H1 (cell line): ENCODE measurements around the gene SGCE. TPM values are rescaled to one million over a fixed set of nuclear protein-coding genes. Genes with fewer than 3 reads are reported as not detected.

Source experiments
- CTCF ChIA-PET: fragments of 300-600 bp; sonication (Branson Sonifier 250); formaldehyde crosslinking; loops from one replicate; lab custom pipeline; 2021; ENCODE audit not compliant: partially characterized antibody; lab: Charles Lee
- POLR2A ChIA-PET: fragments of 300-600 bp; sonication (Branson Sonifier 250); formaldehyde crosslinking; loops from one replicate; lab custom pipeline; 2021; ENCODE audit warnings: inconsistent platforms; ENCODE audit not compliant: partially characterized antibody; lab: Charles Lee
- DNase-seq, 2 experiments: peaks; one replicate each; pipeline versions ENCODE4 v3.0.0 to v3.0.0-alpha.2; 2010 to 2022; ENCODE audit warnings: low spot score in 2 of 2, low read depth in 1 of 2, mixed read lengths in 1 of 2
- FAIRE-seq: peaks from 2 replicates; lab custom pipeline; 2011; peaks lifted over from hg19 to GRCh38; lab: Jason Lieb, UNC
- H2AFZ ChIP-seq: 2 replicates; pipeline ENCODE4 v1.8.1; 2012; ENCODE audit warnings: low read length, inconsistent platforms
- H2AK5ac ChIP-seq: 2 replicates; pipeline ENCODE4 v1.6.1; 2013; ENCODE audit warnings: low read depth, low read length
- H2BK120ac ChIP-seq: replicated peaks from 2 replicates; pipeline ENCODE3; 2013; ENCODE audit warnings: low read depth, low read length, inconsistent platforms
- H2BK12ac ChIP-seq: 2 replicates; pipeline ENCODE4 v1.6.1; 2013; ENCODE audit warnings: low read depth, low read length
- H2BK15ac ChIP-seq: 2 replicates; pipeline ENCODE4 v1.6.1; 2013; ENCODE audit warnings: low read length
- H2BK20ac ChIP-seq: 2 replicates; pipeline ENCODE4 v1.6.1; 2013; ENCODE audit warnings: low read length
- H2BK5ac ChIP-seq: 2 replicates; pipeline ENCODE4 v1.6.1; 2013; ENCODE audit warnings: low read depth, low read length
- H3K14ac ChIP-seq: 2 replicates; pipeline ENCODE4 v1.6.1; 2013; ENCODE audit warnings: inconsistent platforms; ENCODE audit not compliant: insufficient read length
- H3K18ac ChIP-seq: 2 replicates; pipeline ENCODE4 v1.6.1; 2013; ENCODE audit warnings: low read length; ENCODE audit errors: extremely low read depth
- H3K23ac ChIP-seq: 2 replicates; pipeline ENCODE4 v1.6.1; 2013; ENCODE audit warnings: inconsistent platforms; ENCODE audit not compliant: insufficient read length
- H3K23me2 ChIP-seq: 2 replicates; pipeline ENCODE4 v1.6.1; 2013; ENCODE audit warnings: low read depth, low read length
- H3K27ac ChIP-seq: 2 replicates; pipeline ENCODE4 v1.6.1; 2011; ENCODE audit warnings: low read depth, low read length, inconsistent platforms
- H3K27me3 ChIP-seq, 4 experiments: replicated peaks in 1 of 4; 1 replicate in 1 of 4; 2 replicates in 3 of 4; pipeline versions ENCODE4 v1.6.1 to v1.8.1; 2011 to 2013; ENCODE audit warnings: low read length in 3 of 4, mild to moderate bottlenecking in 3 of 4, inconsistent platforms in 2 of 4, mixed read lengths in 2 of 4, moderate library complexity in 1 of 4; ENCODE audit not compliant: control insufficient read depth in 3 of 4, insufficient read depth in 3 of 4; ENCODE audit errors: extremely low read depth in 1 of 4
- H3K36me3 ChIP-seq, 4 experiments: 2 replicates each; pipeline versions ENCODE4 v1.6.1 to v1.8.1; 2011 to 2013; ENCODE audit warnings: mild to moderate bottlenecking in 4 of 4, low read length in 3 of 4, moderate library complexity in 2 of 4, control low read depth in 1 of 4, inconsistent platforms in 1 of 4; ENCODE audit not compliant: insufficient read depth in 4 of 4, control insufficient read depth in 2 of 4
- H3K4ac ChIP-seq: replicated peaks from 2 replicates; pipeline ENCODE3; 2013; ENCODE audit warnings: low read length, low read depth, mixed read lengths, inconsistent platforms; ENCODE audit not compliant: insufficient read length
- H3K4me1 ChIP-seq, 4 experiments: replicated peaks in 1 of 4; 1 replicate in 1 of 4; 2 replicates in 3 of 4; pipeline versions ENCODE4 v1.6.1 to v1.8.1; 2011 to 2013; ENCODE audit warnings: low read length in 3 of 4, inconsistent platforms in 2 of 4, mixed read lengths in 1 of 4; ENCODE audit not compliant: insufficient read depth in 4 of 4, control insufficient read depth in 3 of 4
- H3K4me2 ChIP-seq, 2 experiments: 2 replicates each; pipeline versions ENCODE4 v1.6.1 to v1.8.1; 2011 to 2013; ENCODE audit warnings: low read depth in 2 of 2, low read length in 2 of 2, control low read depth in 1 of 2, inconsistent platforms in 1 of 2, mild to moderate bottlenecking in 1 of 2; ENCODE audit not compliant: insufficient read depth in 1 of 2
- H3K4me3 ChIP-seq, 4 experiments: fragments of 200-600, 300-600 bp in 1 of 4; sonication (generic), shearing (Covaris generic), sonication (Bioruptor Twin) in 1 of 4; 2 replicates each; pipeline versions ENCODE4 v1.5.1 to v1.8.1; 2011 to 2016; ENCODE audit warnings: low read length in 4 of 4, low read depth in 3 of 4, control low read depth in 2 of 4, inconsistent platforms in 2 of 4, mild to moderate bottlenecking in 2 of 4, mixed read lengths in 1 of 4, moderate library complexity in 1 of 4; ENCODE audit not compliant: insufficient read depth in 2 of 4; ENCODE audit errors: extremely low read depth in 1 of 4
- H3K56ac ChIP-seq: replicated peaks from 2 replicates; pipeline ENCODE3; 2013; ENCODE audit warnings: low read depth, mild to moderate bottlenecking, mixed read lengths, low read length, inconsistent platforms; ENCODE audit not compliant: insufficient read length
- H3K79me1 ChIP-seq: 2 replicates; pipeline ENCODE4 v1.6.1; 2013; ENCODE audit warnings: low read depth, low read length, control low read depth
- H3K79me2 ChIP-seq, 2 experiments: 2 replicates each; pipeline versions ENCODE4 v1.6.1 to v1.8.1; 2012 to 2013; ENCODE audit warnings: low read length in 2 of 2, mild to moderate bottlenecking in 2 of 2, inconsistent platforms in 1 of 2; ENCODE audit not compliant: insufficient read depth in 2 of 2, control insufficient read depth in 1 of 2
- H3K9ac ChIP-seq, 4 experiments: replicated peaks in 1 of 4; 1 replicate in 1 of 4; 2 replicates in 3 of 4; pipeline versions ENCODE4 v1.6.1 to v1.8.1; 2011 to 2013; ENCODE audit warnings: low read depth in 3 of 4, low read length in 3 of 4, control low read depth in 2 of 4, mild to moderate bottlenecking in 2 of 4, moderate library complexity in 2 of 4, inconsistent platforms in 1 of 4; ENCODE audit errors: extremely low read depth in 1 of 4
- H3K9me3 ChIP-seq, 2 experiments: 2 replicates each; pipeline versions ENCODE4 v1.6.1 to v1.8.1; 2012 to 2013; ENCODE audit warnings: mild to moderate bottlenecking in 2 of 2, moderate library complexity in 2 of 2, control low read depth in 1 of 2, inconsistent platforms in 1 of 2, low read depth in 1 of 2, low read length in 1 of 2, mixed read lengths in 1 of 2; ENCODE audit not compliant: insufficient read depth in 2 of 2
- H4K20me1 ChIP-seq, 2 experiments: replicated peaks in 1 of 2; 2 replicates each; pipeline versions ENCODE3 to v1.8.1; 2011 to 2013; ENCODE audit warnings: inconsistent platforms in 2 of 2, low read length in 2 of 2, mild to moderate bottlenecking in 1 of 2; ENCODE audit not compliant: insufficient read depth in 2 of 2, control insufficient read depth in 1 of 2
- H4K5ac ChIP-seq: 2 replicates; pipeline ENCODE4 v1.6.1; 2013; ENCODE audit warnings: low read length, low read depth, mixed read lengths, inconsistent platforms; ENCODE audit not compliant: insufficient read length
- H4K8ac ChIP-seq: 2 replicates; pipeline ENCODE4 v1.8.0; 2013; ENCODE audit warnings: mild to moderate bottlenecking, moderate library complexity, low read length, inconsistent platforms; ENCODE audit not compliant: insufficient read depth; ENCODE audit errors: extremely low read depth
- H4K91ac ChIP-seq: replicated peaks from 2 replicates; pipeline ENCODE3; 2013; ENCODE audit warnings: low read length, mixed read lengths, inconsistent platforms; ENCODE audit not compliant: insufficient read length
- CEBPB ChIP-seq: IDR thresholded peaks from 2 replicates; pipeline ENCODE4 v1.6.1; 2012; ENCODE audit warnings: low read depth, low read length
- FOSL1 ChIP-seq: IDR thresholded peaks from 2 replicates; pipeline ENCODE4 v1.6.1; 2011; ENCODE audit warnings: mild to moderate bottlenecking, low read depth, low read length, moderate library complexity; ENCODE audit not compliant: insufficient read depth
- HDAC2 ChIP-seq, 2 experiments: fragments of 300-600 bp in 1 of 2; sonication (generic) in 1 of 2; IDR thresholded peaks; 2 replicates each; pipeline ENCODE4 v1.6.1; 2011 to 2012; ENCODE audit warnings: low read depth in 2 of 2, low read length in 2 of 2, mild to moderate bottlenecking in 2 of 2, moderate library complexity in 2 of 2, borderline replicate concordance in 1 of 2, inconsistent platforms in 1 of 2
- KDM4A ChIP-seq: IDR thresholded peaks from one replicate; pipeline ENCODE4 v1.7.1; 2012; ENCODE audit warnings: low read depth, mild to moderate bottlenecking, moderate library complexity, low read length, inconsistent platforms; ENCODE audit not compliant: severe bottlenecking
- NRF1 ChIP-seq: IDR thresholded peaks from 2 replicates; pipeline ENCODE4 v1.6.1; 2011; ENCODE audit warnings: mild to moderate bottlenecking, low read depth, low read length, improper control_type of control experiment
- PHF8 ChIP-seq: fragments of 200-600 bp; sonication (generic); conservative IDR thresholded peaks from 2 replicates; pipeline ENCODE4 v1.7.1; 2012; ENCODE audit warnings: low read depth, mild to moderate bottlenecking, inconsistent platforms, low read length, moderate library complexity
- POLR2A ChIP-seq, 2 experiments: IDR thresholded peaks; 1 replicate in 1 of 2; 2 replicates in 1 of 2; pipeline ENCODE4 v1.6.1; 2011; ENCODE audit warnings: low read depth in 2 of 2, low read length in 2 of 2, mild to moderate bottlenecking in 2 of 2; ENCODE audit errors: control extremely low read depth in 1 of 2
- RBBP5 ChIP-seq: IDR thresholded peaks from 2 replicates; pipeline ENCODE4 v1.7.1; 2012; ENCODE audit warnings: low read depth, mild to moderate bottlenecking, inconsistent platforms, low read length, moderate library complexity, borderline replicate concordance
- SAP30 ChIP-seq: fragments of 300-600 bp; sonication (generic); IDR thresholded peaks from 2 replicates; pipeline ENCODE4 v1.7.1; 2012; ENCODE audit warnings: low read length, moderate library complexity, mild to moderate bottlenecking, inconsistent platforms; ENCODE audit not compliant: insufficient read depth, insufficient replicate concordance
- SIN3A ChIP-seq, 2 experiments: IDR thresholded peaks in 1 of 2; conservative IDR thresholded peaks in 1 of 2; 2 replicates each; pipeline ENCODE4 v1.6.1; 2011 to 2012; ENCODE audit warnings: low read length in 2 of 2, improper control_type of control experiment in 1 of 2, low read depth in 1 of 2, mild to moderate bottlenecking in 1 of 2
- SIRT6 ChIP-seq: IDR thresholded peaks from one replicate; pipeline ENCODE4 v1.7.1; 2012; ENCODE audit warnings: low read length, inconsistent platforms
- SIX5 ChIP-seq: IDR thresholded peaks from 2 replicates; pipeline ENCODE4 v1.6.1; 2011; ENCODE audit warnings: mild to moderate bottlenecking, low read depth, low read length
- SRF ChIP-seq: IDR thresholded peaks from 2 replicates; pipeline ENCODE4 v1.6.1; 2011; ENCODE audit warnings: mild to moderate bottlenecking, low read depth, low read length, moderate library complexity
- ZNF274 ChIP-seq: IDR thresholded peaks from 2 replicates; pipeline ENCODE4 v1.7.0; 2012; ENCODE audit warnings: low read length, borderline replicate concordance; ENCODE audit errors: extremely low read depth
- WGBS, 2 experiments: shearing (Covaris generic) in 1 of 2; methylation state at CpG; one replicate each; pipeline versions ENCODE4 v1.1.6 to v1.1.7; 2013 to 2015; ENCODE audit warnings: low lambda C conversion rate in 2 of 2, mixed read lengths in 2 of 2, inconsistent platforms in 1 of 2, low coverage in 1 of 2, missing lambda C conversion rate in 1 of 2; ENCODE audit not compliant: insufficient replicate concordance in 2 of 2, insufficient coverage in 1 of 2, insufficient read length in 1 of 2; ENCODE audit errors: extremely low coverage in 1 of 2, missing lambda C conversion rate in 1 of 2; 5-methylcytosine and 5-hydroxymethylcytosine counted together
- polyA plus RNA-seq, 7 experiments: library from polyadenylated mRNA; depleted of rRNA in 3 of 7; stranded (reverse) in 5 of 7; unstranded in 2 of 7; fragments of >200 nt in 5 of 7; fragments of 200-250 nt in 2 of 7; gene quantifications; 1 replicate in 5 of 7; 2 replicates in 1 of 7; 4 replicates in 1 of 7; pipeline versions ENCODE4 v1.2.1 to v1.2.3, GENCODE V29; 2011 to 2013; ENCODE audit warnings: missing spikeins in 2 of 7, mixed read lengths in 2 of 7
- total RNA-seq: library from RNA; stranded (reverse); fragmentation: NEBNext Ultra II Directional; extraction: Animal tissue kit (Norgen Biotek cat#: 25700); gene quantifications from 2 replicates; pipeline ENCODE4 v1.2.1, GENCODE V29; 2021

The SGCE gene
- total and polyA plus RNA-seq, 2 of the 8 experiments (the other 6 are each of a cell fraction or from before 2014, with no cell fraction given), result 12.8 to 25.0 TPM

- CTCF ChIA-PET, result interaction anchor here (0.6 kb wide), 1 partner anchor 59 kb away, joined by 5 read pairs; no protein-coding TSS in a partner anchor
- no peak overlapping the region for H2BK120ac ChIP-seq
- TF ChIP-seq POLR2A (IDR thresholded peaks at IDR 0.05; ENCODE audit: control extremely low read depth in 1 of 2, low read depth in 2 of 2, low read length in 2 of 2), result no peak
- TF ChIP-seq HDAC2 (IDR thresholded peaks at IDR 0.05; ENCODE audit: borderline replicate concordance in 1 of 2, low read depth in 2 of 2, low read length in 2 of 2), result no peak
- TF ChIP-seq CEBPB, result no peak
- no peak for TF ChIP-seq SIRT6
- TF ChIP-seq FOSL1, result no peak
- TF ChIP-seq SRF, result no peak
- no peak for TF ChIP-seq NRF1
- no peak for TF ChIP-seq SIN3A (conservative IDR thresholded peaks at IDR 0.05 in 1 of 2, IDR thresholded peaks at IDR 0.05 in 1 of 2; ENCODE audit: low read depth in 1 of 2, low read length in 2 of 2)
- no peak for TF ChIP-seq SAP30
- TF ChIP-seq SIX5, result no peak
- no peak for TF ChIP-seq KDM4A
- TF ChIP-seq ZNF274, result no peak
- TF ChIP-seq PHF8, result no peak
- TF ChIP-seq RBBP5, result no peak
Measured at GRCh38 chr7:94576316-94576715, 79.6 kb downstream of the SGCE start.

More at GRCh38 chr7:94576316-94576715, 79.6 kb downstream of the SGCE start:
- Histone ChIP-seq H4K20me1 (no peaks in the 10 kb centered on the region), H3K79me2 (no peaks in the 10 kb centered on the region), H3K4ac (no peak overlapping the region), H2BK15ac (no peak overlapping the region), H2BK5ac (no peak overlapping the region), H3K56ac (no peak overlapping the region), H3K23me2 (no peaks in the 10 kb centered on the region), H3K27me3 (no peaks in the 10 kb centered on the region), H3K23ac (no peak overlapping the region), H3K4me1 (no peaks in the 10 kb centered on the region; a peak in 1 of 7 replicates), H4K8ac (no peak overlapping the region), H3K4me2 (no peak overlapping the region), H3K9ac (no peak overlapping the region), H4K5ac (no peak overlapping the region), H3K79me1 (no peaks in the 10 kb centered on the region), H2AFZ (no peak overlapping the region), H3K27ac (no peak overlapping the region), H3K36me3 (no peaks in the 10 kb centered on the region), H2AK5ac (no peak overlapping the region), H3K9me3 (peaks cover 6% of the 10 kb centered on the region in 2 experiments; a peak in 1 of 4 replicates), H3K4me3 (no peak overlapping the region), H4K91ac (no peak overlapping the region), H3K18ac (no peak overlapping the region), H2BK12ac (no peak overlapping the region), H2BK20ac (no peak overlapping the region), H3K14ac (no peak overlapping the region)
- WGBS, 2 experiments, result 93% methylated on average over 2 of the region's 2 CpGs; no CpG with 5 or more reads in 1 of the 2 experiments
- FAIRE-seq, result no peak
- POLR2A ChIA-PET, result no interaction called here
- no peak for DNase-seq
